SKM-1 (cell line): ENCODE measurements around the gene THSD8.
"Not testable (repeated sequence)": the region's sequence is repeated elsewhere in the genome, so short reads cannot be mapped to it uniquely, and the experiment has no call there.

ENCODE experiments used
- DNase-seq: peaks from one replicate; lab custom pipeline; 2025; ENCODE audit not compliant: unreplicated experiment; lab: John Stamatoyannopoulos, UW

Gene THSD8

GRCh38 chr19:12825254-12826131, 23.6 kb downstream of the THSD8 start:
- DNase-seq = no peak

DNA sequence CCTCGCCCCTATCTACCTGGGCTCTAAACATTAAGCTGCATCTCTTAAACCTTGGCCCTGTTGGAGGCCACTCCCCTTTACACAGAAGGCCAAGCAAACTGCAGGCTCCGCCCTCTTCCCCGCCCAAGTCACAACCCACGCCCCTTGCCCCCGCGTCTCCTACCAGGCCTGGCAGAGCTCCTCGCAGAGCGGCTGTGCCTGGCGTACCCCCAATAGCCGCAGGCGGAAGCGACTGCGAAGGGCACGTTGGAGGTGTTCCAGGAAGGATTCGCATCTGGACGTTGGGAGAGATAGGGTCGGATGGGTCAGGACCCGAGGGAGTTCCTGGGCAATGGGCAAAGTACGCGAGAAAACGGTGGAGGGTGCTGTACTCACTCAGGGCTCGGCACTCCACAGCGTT, 26.6 kb downstream of the THSD8 start:
- no peak for DNase-seq

DNA sequence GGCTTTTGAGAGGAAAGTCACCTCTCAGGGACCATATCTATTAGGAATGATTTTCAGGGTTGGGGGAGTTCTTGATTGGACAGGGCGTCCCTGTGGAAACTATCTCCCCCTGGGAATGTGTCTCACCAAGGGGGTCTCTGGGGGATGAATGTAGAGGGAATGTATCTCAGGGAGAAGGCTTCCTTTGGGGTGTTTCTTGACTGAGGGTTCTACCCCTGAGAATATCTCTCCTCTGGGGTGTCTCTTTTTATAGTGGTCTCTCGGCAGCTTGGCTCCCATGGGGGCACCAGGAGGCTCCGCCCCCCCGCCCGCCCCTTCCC, 31.5 kb downstream of the THSD8 start:
- DNase-seq = no peak

DNA sequence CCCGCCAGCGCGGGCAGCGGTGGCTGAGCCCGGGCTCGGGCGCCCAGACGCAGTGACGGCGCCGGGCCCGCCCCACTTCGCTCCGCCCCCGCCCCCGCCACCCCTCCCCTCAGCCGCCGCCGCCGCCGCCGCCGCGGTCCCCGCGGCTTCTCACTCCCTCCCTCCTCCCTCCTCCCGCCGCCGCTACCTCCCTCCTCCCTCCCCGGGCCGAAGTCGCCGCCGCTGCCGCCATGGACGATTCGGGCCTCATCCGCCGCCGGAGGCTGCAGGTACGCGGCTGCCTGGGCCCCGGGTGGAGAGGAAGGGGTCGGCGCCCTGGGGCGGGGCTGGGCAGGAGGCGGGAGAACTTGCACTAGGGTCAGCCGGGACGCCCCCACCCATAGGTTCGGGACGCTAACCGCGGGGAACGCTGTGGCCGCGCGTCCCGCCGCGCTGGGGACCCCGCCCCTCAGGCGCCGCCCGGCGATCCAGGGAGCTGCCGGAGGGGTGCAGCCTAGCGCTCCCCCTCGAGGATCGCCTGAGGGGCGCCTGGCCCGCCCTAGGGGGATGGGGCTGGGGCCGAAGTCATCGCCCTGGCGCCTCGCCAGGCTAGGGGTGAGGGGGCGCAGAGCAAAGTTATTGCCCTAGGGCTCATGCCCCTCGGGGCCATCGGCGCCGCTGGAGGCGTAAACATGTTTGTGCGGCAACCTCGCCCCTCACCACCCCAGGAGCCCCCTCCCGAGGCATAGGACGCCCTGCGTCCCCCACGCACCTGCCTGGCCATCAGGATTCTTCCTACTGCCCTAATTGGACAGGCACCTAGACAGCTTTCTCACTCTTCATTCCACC, 32.1 kb downstream of the THSD8 start:
- DNase-seq = no peak

GRCh38 chr19:12834566-12834943, 32.7 kb downstream of the THSD8 start, which contains the start of gene RTBDN:
Gene RTBDN, minus strand, starts transcription at chr19:12834579. Its CDS starts 4,600 bp downstream, at chr19:12829979.
- DNase-seq = no peak

GRCh38 chr19:12834976-12835757, 33.3 kb downstream of the THSD8 start:
- no peak for DNase-seq

DNA sequence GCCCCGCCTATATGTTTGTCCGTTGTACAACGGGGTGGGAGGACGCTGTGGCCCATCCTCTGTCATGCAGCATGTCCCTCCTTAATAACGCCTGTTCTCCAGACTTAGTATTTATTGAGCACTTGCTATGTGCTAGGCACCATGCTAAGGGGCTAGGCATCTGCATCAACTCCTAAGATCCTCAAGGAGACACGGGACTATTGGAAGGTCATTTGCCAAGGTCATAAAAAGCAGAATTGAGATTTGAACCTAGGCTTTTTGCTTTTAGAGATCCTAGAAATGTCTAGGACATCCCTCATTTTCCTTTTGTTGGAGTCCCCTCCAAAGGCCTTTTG, 34.6 kb downstream of the THSD8 start:
- no peak for DNase-seq

DNA sequence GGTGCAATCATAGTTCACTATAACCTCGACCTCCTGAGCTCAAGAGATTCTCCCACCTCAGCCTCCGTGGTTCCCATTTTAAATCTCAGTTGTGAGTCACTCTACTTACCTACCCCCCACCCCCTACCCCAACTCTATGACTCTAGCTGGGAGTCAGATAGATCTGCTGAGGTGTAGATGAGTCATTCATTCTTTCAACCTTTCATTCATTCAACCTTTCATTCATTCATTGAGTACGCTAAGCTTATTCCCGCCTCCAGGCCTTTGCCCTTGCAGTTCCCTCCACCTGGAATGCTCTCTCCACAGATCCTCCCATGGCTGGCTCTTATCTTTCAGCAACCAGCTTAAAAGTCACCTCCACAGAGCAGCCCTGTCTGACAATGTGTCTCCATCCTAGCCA, 35.4 kb downstream of the THSD8 start:
- DNase-seq = no peak

GRCh38 chr19:12838182-12838885, 36.5 kb downstream of the THSD8 start, which contains the start of gene MAST1:
Gene MAST1, plus strand, starts transcription at chr19:12838515. Its CDS starts 58 bp downstream, at chr19:12838573.
- no peak for DNase-seq

- DNase-seq = no peak
Observed at GRCh38 chr19:12838886-12839756, 37.3 kb downstream of the THSD8 start.

DNA sequence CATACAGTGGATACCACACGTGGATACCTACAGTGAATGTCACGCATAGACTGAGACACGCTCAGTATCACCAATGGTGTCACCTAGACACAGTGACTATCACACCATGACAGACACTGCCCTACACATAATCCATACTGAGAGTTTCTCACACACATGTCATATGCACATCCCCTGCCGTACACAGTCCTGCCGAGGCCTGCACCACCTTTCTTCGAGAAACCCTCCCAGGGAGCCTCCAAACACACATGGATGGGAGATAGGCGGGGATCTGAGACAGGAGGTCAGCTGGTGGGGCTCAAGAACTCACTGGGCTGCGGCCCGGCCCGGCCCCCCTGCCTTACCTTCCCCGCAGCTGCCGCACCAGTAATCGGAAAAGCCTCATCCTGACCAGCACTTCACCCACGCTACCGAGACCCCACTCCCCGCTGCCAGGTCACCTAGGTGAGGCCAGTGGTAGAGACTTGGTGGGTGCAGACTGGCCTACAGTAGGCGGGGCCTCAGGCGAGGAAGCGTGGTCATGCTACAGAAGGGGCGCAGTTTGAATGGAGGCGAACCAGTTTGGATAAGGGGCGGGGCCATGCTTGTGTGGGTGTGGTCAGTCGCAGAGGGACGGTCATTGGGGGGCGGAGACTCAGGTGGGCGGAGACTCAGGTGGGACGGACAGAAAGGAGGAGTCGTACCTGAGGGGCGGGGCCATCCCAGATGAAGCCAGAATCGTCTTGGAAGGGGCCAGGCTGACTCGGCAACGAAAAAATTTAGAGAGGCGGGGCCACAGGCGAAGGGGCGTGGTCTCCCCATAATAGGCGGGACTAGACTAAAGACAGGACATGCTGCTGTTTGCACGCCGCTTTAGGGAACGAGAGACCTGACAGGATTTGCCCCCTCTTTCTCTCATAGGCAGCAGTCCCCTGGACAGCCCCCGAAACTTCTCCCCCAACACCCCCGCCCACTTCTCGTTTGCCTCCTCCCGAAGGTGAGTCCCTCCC, 38.5 kb downstream of the THSD8 start:
- no peak for DNase-seq

- DNase-seq = no peak
Observed at GRCh38 chr19:12841094-12841493, 39.2 kb downstream of the THSD8 start.

DNA sequence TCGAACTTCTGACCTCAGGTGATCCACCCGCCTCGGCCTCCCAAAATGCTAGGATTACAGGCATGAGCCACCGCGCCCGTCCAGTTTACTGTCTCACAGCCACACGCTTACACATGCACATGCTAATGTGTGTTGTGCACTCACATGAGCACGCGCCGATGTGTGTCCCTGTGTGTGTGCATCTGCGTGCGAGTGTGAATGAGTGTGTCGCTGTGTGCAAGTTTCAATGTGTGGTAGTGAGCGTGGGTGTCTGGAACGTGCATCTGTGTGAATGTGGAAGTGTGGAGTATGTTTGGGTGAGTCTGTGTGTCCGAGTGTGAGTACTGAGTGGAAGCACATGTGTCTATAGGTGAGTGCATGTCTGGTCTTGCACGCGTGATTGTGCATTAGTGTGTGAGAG, 40.6 kb downstream of the THSD8 start:
- no peak for DNase-seq

GRCh38 chr19:12843328-12843727, 41.5 kb downstream of the THSD8 start:
- DNase-seq = no peak

GRCh38 chr19:12843999-12844732, 42.3 kb downstream of the THSD8 start:
- DNase-seq = no peak

DNA sequence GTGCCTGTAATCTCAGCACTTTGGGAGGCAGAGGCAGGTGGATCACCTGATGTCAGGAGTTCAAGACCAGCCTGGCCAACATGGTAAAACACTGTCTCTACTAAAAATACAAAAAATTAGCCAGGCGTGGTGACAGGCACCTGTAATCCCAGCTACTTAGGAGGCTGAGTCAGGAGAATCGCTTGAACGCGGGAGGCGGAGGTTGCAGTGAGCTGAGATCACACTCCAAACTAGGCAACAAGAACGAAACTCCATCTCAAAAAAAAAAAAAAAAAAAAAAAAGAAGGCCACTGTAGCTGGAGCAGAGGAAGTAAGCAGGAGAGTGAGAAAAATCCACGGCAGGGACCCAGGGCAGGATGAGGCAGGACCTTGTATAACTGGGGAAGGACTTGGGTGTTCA, 44.7 kb downstream of the THSD8 start:
- DNase-seq = not testable (repeated sequence)

- DNase-seq = peak; percentile 55
Observed at GRCh38 chr19:12847159-12848139, 45.6 kb downstream of the THSD8 start.
